GM12873 (cell line): ENCODE data around the gene LRPPRC.

Experiments used
- CTCF ChIP-seq: IDR thresholded peaks from 2 replicates; pipeline ENCODE4 v1.5.1; 2012; ENCODE audit warnings: low read depth, mild to moderate bottlenecking, moderate library complexity, low read length, control low read depth; ENCODE audit not compliant: insufficient read depth; ENCODE audit errors: missing control alignments

LRPPRC gene

DNA sequence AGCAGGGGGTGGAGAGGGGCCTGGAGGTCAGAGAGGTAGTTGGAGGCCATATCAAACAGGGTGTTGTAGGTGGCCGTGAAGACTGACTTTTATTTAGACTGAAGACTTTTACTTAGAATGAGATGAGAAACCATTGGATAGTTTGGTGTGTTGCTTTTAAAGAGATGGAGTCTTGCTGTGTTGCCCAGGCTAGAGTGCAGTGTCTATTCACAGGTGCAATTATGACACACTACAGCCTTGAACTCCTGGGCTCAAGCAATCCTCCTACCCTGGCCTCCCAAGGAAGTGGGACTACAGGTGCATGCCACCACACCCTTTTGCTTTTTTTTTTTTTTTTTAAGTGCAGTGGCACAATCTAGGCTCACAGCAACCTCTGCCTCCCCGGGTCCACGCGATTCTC is 2.5 kb upstream of the LRPPRC start:
- no peak for TF ChIP-seq CTCF

GRCh38 chr2:43993437-43993836 is 2.4 kb downstream of the LRPPRC start:
- TF ChIP-seq CTCF, result no peak

DNA sequence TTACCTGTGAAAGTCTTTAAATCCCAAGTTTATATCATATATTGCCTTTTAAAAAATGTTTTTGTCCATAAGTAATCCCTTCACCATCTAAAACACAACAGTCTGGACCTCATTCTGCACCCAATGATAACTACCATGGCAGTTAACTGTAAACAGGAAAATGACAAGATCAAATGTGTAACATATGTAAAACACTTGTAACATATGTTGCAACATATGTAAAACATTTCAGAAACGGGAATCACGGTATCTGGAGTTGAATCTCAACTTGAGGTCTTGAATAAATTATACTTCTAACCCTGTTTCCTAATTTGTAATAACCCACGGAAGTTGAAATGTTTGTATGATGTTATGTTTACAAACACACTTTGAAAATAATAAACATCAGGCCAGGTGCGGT is 6.2 kb downstream of the LRPPRC start:
- TF ChIP-seq CTCF, result no peak

GRCh38 chr2:43986600-43986999 is 9.2 kb downstream of the LRPPRC start:
- no peak for TF ChIP-seq CTCF

- no peak for TF ChIP-seq CTCF
These were observed 10.4 kb downstream of the LRPPRC start for GRCh38 chr2:43985359-43985758.

- TF ChIP-seq CTCF, result no peak
These were observed 11.3 kb downstream of the LRPPRC start for GRCh38 chr2:43984533-43984932.

DNA sequence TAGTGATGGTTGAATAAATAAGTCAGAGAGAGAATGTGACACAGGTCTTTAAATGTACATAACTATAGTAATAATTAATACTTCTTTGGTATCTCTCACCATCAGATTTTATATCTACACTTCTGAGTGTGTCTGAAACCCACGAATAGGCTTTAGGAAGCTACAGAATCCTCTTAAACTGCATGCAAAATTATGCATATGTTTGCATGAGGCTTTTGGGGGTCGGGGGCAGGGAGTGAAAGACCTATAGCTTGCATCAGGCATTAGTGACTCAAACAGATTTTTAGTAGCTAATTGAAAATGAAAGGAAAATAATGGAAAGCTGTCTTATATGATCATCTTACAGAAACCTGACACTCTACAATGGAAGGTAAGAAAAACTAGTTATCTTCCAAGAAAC is 14.9 kb downstream of the LRPPRC start:
- no peak for TF ChIP-seq CTCF

GRCh38 chr2:43977677-43978375 is 18.0 kb downstream of the LRPPRC start:
- TF ChIP-seq CTCF, result no peak
